Esophagus squamous epithelium (tissue), 5 donors: ENCODE results near the gene FBXO10. TPM values are rescaled to one million over a fixed set of nuclear protein-coding genes. Genes with fewer than 3 reads are reported as not detected.

ENCODE experiments used
- DNase-seq: peaks from one replicate; lab custom pipeline; 2025; lab: John Stamatoyannopoulos, UW
- H3K27ac ChIP-seq, 4 donors: fragments of 200-600 bp; sonication (generic); one replicate each; pipeline ENCODE4 v1.5.1; 2016 to 2019; ENCODE audit warnings: mild to moderate bottlenecking in 1 of 4
- H3K27me3 ChIP-seq, 4 donors: fragments of 200-600 bp; sonication (generic); 1 replicate in 3 of 4; 2 replicates in 1 of 4; pipeline versions ENCODE4 v1.5.1 to v1.6.0; 2017 to 2021; ENCODE audit warnings: antibody characterized with exemption in 1 of 4
- H3K36me3 ChIP-seq, 3 donors: fragments of 200-600 bp; sonication (generic); one replicate each; pipeline ENCODE4 v1.5.1; 2016 to 2019
- H3K4me1 ChIP-seq, 3 donors: fragments of 200-600 bp; sonication (generic); one replicate each; pipeline ENCODE4 v1.5.1; 2017 to 2019
- H3K4me3 ChIP-seq, 4 donors: fragments of 200-600 bp; sonication (generic); 1 replicate in 3 of 4; 2 replicates in 1 of 4; pipeline ENCODE4 v1.5.1; 2016 to 2019; ENCODE audit warnings: mild to moderate bottlenecking in 2 of 4, moderate library complexity in 1 of 4
- H3K9me3 ChIP-seq, 3 donors: fragments of 200-600 bp; sonication (generic); one replicate each; pipeline ENCODE4 v1.5.1; 2016 to 2019
- CTCF ChIP-seq, 6 experiments: fragments of 450-650 bp in 4 of 6; fragments of 200-600 bp in 2 of 6; sonication (generic) in 2 of 6; IDR thresholded peaks; one replicate each; pipeline ENCODE4 v1.5.1; 2016 to 2019; ENCODE audit warnings: antibody characterized with exemption in 6 of 6, mild to moderate bottlenecking in 4 of 6, moderate library complexity in 4 of 6
- POLR2A ChIP-seq, 4 donors: fragments of 450-650 bp; IDR thresholded peaks; one replicate each; pipeline ENCODE4 v1.6.1; 2017; ENCODE audit warnings: antibody characterized with exemption in 4 of 4, mild to moderate bottlenecking in 4 of 4, moderate library complexity in 3 of 4
- WGBS, 2 donors: methylation state at CpG; one replicate each; pipeline ENCODE4 v1.1.5; 2018; 5-methylcytosine and 5-hydroxymethylcytosine counted together
- intact Hi-C: fragments of 100-400 bp; cut with DNase I; formaldehyde crosslinking; loops from one replicate; pipeline ENCODE4 v1.15.0; 2022
- total RNA-seq, 4 donors: library from RNA; depleted of rRNA; stranded (reverse); fragments of >200 nt; gene quantifications; one replicate each; pipeline ENCODE4 v1.1.0, GENCODE V29; 2016
- donor health status: DM: yes; HTN: yes; CAD: no.

The FBXO10 gene
- total RNA-seq, 4 donors from 2014 or later = 3.4 to 6.0 (median 4.4) TPM

GRCh38 chr9:37495571-37495970 lies 80.6 kb downstream of the FBXO10 start:
- peaks cover 31 to 100% (median 33%) of the 10 kb centered on the region in 3 donors for H3K36me3 ChIP-seq
- TF ChIP-seq POLR2A (IDR thresholded peaks at IDR 0.05) (no peak), CTCF (IDR thresholded peaks at IDR 0.05) (no peak)
- no peak for DNase-seq
- no peak overlapping the region for H3K27ac ChIP-seq
- WGBS, 2 donors = 89 to 92% methylated on average over 3 to 5 of the region's 5 CpGs
- no peaks in the 10 kb centered on the region for H3K27me3 ChIP-seq
- no peak overlapping the region for H3K4me3 ChIP-seq
- intact Hi-C loops = no loop called here
- H3K4me1 ChIP-seq = no peaks in the 10 kb centered on the region
- no peaks in the 10 kb centered on the region for H3K9me3 ChIP-seq

- intact Hi-C loops = no loop called here
- Histone ChIP-seq H3K4me1 (peaks cover 11 to 17% (median 11%) of the 10 kb centered on the region in 3 donors), H3K9me3 (no peaks in the 10 kb centered on the region), H3K27me3 (no peaks in the 10 kb centered on the region), H3K36me3 (peaks cover 23 to 90% (median 24%) of the 10 kb centered on the region in 3 donors), H3K4me3 (no peak overlapping the region), H3K27ac (no peak overlapping the region)
- no peak for DNase-seq
- TF ChIP-seq CTCF (IDR thresholded peaks at IDR 0.05) (no peak), POLR2A (IDR thresholded peaks at IDR 0.05) (no peak)
- 88 to 95% methylated on average over 1 of the region's 1 CpG for WGBS, 2 donors
These were observed 84.2 kb downstream of the FBXO10 start for GRCh38 chr9:37491939-37492338.

GRCh38 chr9:37486616-37487548 lies 89.3 kb downstream of the FBXO10 start:
- Histone ChIP-seq H3K4me3 (peak overlapping the region; percentile 58 to 92 (median 76)), H3K9me3 (no peaks in the 10 kb centered on the region), H3K27ac (peak overlapping the region; percentile 84 to 89 (median 88)), H3K4me1 (peaks cover 21 to 41% (median 23%) of the 10 kb centered on the region in 3 donors), H3K36me3 (peaks cover 0 to 39% (median 4%) of the 10 kb centered on the region in 3 donors), H3K27me3 (no peaks in the 10 kb centered on the region)
- 4 to 15% methylated on average over 6 to 7 of the region's 7 CpGs for WGBS, 2 donors
- TF ChIP-seq CTCF (IDR thresholded peaks at IDR 0.05) = no peak
- TF ChIP-seq POLR2A (IDR thresholded peaks at IDR 0.05) = no peak
- no peak for DNase-seq
- intact Hi-C loops = no loop called here

- 3 to 6% methylated on average over 7 of the region's 7 CpGs for WGBS, 2 donors
- no peak for DNase-seq
These were observed 89.9 kb downstream of the FBXO10 start for GRCh38 chr9:37486256-37486615.

More at GRCh38 chr9:37486256-37486615, 89.9 kb downstream of the FBXO10 start:
- Histone ChIP-seq H3K4me3 (peak overlapping the region; percentile 58 to 92 (median 76)), H3K9me3 (no peaks in the 10 kb centered on the region), H3K27me3 (no peaks in the 10 kb centered on the region), H3K36me3 (peaks cover 0 to 33% (median 4%) of the 10 kb centered on the region in 3 donors), H3K4me1 (peaks cover 21 to 42% (median 23%) of the 10 kb centered on the region in 3 donors), H3K27ac (peak overlapping the region; percentile 84 to 89 (median 88))
- TF ChIP-seq POLR2A (IDR thresholded peaks at IDR 0.05) = no peak
- TF ChIP-seq CTCF (IDR thresholded peaks at IDR 0.05) = no peak
- intact Hi-C loops = no loop called here
